GM19193 (cell line): ENCODE measurements around the gene GNG12.

Source experiments
- POLR2A ChIP-seq: IDR thresholded peaks from 4 replicates; pipeline ENCODE4 v1.6.1; 2011; ENCODE audit not compliant: insufficient read depth, insufficient read length; ENCODE audit errors: extremely low read depth

The GNG12 gene

GRCh38 chr1:67850611-67851075 lies 17.4 kb upstream of the GNG12 start:
- TF ChIP-seq POLR2A: no peak

- TF ChIP-seq POLR2A: no peak
Observed at GRCh38 chr1:67850151-67850551, 16.9 kb upstream of the GNG12 start.

- no peak for TF ChIP-seq POLR2A
Observed at GRCh38 chr1:67847466-67847865, 14.2 kb upstream of the GNG12 start.

- TF ChIP-seq POLR2A: no peak
Observed at GRCh38 chr1:67846538-67846937, 13.3 kb upstream of the GNG12 start.

DNA sequence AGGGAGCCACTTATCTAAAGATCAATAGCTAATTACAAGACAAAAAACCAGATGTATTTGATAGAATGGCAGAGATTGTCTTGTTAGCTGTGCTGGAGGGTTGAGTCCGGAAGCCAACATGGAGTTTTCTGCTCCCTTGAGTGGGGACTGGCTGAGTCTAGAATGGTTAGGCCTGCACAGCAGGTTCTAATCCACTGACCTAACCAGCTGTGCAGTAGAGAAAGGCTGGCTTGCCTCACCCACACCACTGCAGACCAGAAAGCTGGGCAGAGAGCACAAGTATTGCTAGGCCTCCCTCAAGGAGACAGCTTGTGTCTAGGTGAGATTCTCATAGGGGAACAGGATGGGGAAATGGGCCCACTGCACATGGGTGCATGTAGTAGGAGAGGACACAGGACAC lies 11.7 kb upstream of the GNG12 start:
- TF ChIP-seq POLR2A: no peak

DNA sequence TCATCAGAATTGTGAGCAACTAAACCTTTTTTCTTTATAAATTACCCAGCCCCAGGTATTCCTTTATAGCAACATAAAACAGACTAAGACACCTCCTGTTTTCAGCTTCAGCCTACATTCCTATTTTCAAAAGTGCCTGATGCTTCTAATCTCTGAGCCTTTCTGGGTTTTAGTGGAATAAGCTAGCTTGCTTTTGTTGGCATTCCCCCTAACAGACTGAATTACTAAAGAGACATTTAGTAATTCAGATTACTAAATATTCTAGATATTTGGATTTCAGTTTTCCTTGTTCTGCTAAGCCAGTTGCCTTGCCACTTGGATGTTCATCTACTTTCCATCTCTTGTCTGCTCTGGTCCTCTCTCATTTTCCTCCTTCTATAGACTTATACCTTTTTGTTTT lies 10.5 kb upstream of the GNG12 start:
- TF ChIP-seq POLR2A: no peak

- TF ChIP-seq POLR2A: no peak
Observed at GRCh38 chr1:67843331-67843730, 10.1 kb upstream of the GNG12 start.

GRCh38 chr1:67840449-67840848 lies 7.2 kb upstream of the GNG12 start:
- TF ChIP-seq POLR2A: no peak

GRCh38 chr1:67839826-67840225 lies 6.6 kb upstream of the GNG12 start:
- no peak for TF ChIP-seq POLR2A

GRCh38 chr1:67838180-67838910 lies 5.1 kb upstream of the GNG12 start:
- no peak for TF ChIP-seq POLR2A

DNA sequence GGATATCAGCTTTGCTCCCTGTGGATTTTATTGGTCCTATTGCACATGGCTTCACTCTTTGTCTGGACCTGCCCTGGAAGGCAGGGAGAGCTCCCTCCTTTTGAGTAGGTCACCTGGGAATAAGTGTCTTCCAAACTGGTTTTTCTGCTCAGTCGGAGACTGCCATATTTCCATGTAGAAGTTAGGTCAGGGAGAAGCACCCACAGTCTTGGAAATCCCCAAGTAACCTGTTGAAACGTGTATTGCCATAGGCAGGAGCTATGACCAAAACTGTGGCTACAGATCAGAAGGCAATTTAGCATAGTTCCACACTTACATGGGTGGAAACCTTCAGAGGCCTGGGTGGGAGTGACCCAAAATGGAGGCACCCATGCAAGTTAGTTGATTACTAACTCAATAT lies 3.5 kb upstream of the GNG12 start:
- no peak for TF ChIP-seq POLR2A

- TF ChIP-seq POLR2A: no peak
Observed at GRCh38 chr1:67835663-67836452, 2.6 kb upstream of the GNG12 start.

- no peak for TF ChIP-seq POLR2A
Observed at GRCh38 chr1:67834246-67834877, 1.1 kb upstream of the GNG12 start.

DNA sequence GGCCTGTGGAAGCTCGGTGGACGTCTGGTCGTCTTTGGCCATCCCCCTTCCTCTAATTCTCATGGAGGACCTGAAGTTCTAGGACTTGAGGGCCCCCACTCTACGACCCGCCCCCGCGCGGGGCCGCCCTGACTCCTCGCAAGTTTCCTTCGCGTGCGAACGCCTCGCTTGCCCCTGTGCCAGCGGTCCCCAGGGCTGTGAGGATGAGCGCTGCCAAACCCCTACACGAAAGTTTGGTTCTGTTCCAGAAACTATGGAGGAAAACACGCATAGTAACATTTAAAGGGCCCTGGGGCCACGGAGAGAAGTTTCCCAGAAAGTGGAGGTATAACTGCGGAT lies 304 bp upstream of the GNG12 start:
- TF ChIP-seq POLR2A: no peak

DNA sequence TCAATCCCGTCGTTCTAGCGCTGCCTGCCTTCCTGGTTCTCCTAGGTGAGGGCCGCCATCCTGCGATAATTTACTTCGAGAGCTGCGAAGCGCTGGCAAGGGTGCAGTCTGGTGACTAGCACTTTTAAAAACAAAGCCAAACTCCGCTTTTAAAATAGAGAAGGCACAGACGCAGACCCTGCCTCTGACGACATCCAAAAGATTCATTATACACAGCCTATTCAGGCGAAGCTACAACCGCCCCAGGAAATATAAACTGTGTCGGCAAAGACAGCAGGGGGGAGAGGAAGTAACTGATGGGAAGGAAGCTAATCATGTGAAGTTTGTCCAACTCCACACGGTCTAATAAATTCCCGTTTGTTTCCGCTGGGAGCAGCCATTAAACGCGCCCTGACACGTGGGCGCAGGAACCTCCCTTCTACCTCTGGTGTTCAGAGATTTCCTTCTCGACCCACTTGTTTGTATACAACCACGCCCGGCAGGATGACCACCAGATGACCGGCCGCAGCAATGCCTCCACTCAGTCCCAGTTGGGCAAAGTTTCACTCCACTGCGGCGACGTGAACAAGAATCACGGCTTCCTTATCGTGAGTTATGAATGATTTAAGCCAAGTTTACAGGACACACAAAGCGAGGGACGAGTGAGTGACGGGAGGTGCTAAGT lies 1.3 kb downstream of the GNG12 start:
- TF ChIP-seq POLR2A: no peak
